ENCODE measurements around the gene GP1BA.

DNA sequence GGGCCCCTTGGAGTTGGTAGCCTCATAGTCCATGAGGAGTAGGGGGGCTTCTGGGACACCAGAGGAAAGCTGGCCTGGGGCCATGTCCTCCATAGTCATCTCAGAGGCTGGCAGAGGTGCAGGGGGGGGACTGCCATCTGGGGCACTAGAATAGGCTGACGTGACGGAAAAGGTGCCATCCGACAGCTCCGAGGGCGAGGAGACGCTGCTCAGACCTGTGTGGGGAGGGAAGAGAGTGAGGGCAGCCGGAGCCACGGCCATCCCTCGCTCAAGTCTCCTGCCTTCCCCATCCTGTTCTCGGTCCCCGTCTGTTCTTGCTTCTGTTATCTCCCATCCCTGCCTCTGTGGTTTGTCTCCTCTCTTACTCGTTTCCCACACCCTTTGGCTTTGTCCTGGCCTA, 40.2 kb downstream of the GP1BA start:
- TF ChIP-seq EP300 (IDR thresholded peaks at IDR 0.05; ENCODE audit: borderline replicate concordance), result no peak
- TF ChIP-seq, protein P1, sequence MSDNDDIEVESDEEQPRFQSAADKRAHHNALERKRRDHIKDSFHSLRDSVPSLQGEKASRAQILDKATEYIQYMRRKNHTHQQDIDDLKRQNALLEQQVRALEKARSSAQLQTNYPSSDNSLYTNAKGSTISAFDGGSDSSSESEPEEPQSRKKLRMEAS (IDR thresholded peaks at IDR 0.05), result no peak
- TF ChIP-seq YY1 (IDR thresholded peaks at IDR 0.05; ENCODE audit: low read depth), result no peak
- TF ChIP-seq, protein P2, sequence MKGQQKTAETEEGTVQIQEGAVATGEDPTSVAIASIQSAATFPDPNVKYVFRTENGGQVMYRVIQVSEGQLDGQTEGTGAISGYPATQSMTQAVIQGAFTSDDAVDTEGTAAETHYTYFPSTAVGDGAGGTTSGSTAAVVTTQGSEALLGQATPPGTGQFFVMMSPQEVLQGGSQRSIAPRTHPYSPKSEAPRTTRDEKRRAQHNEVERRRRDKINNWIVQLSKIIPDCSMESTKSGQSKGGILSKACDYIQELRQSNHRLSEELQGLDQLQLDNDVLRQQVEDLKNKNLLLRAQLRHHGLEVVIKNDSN (IDR thresholded peaks at IDR 0.05), result no peak
- TF ChIP-seq, protein P3, sequence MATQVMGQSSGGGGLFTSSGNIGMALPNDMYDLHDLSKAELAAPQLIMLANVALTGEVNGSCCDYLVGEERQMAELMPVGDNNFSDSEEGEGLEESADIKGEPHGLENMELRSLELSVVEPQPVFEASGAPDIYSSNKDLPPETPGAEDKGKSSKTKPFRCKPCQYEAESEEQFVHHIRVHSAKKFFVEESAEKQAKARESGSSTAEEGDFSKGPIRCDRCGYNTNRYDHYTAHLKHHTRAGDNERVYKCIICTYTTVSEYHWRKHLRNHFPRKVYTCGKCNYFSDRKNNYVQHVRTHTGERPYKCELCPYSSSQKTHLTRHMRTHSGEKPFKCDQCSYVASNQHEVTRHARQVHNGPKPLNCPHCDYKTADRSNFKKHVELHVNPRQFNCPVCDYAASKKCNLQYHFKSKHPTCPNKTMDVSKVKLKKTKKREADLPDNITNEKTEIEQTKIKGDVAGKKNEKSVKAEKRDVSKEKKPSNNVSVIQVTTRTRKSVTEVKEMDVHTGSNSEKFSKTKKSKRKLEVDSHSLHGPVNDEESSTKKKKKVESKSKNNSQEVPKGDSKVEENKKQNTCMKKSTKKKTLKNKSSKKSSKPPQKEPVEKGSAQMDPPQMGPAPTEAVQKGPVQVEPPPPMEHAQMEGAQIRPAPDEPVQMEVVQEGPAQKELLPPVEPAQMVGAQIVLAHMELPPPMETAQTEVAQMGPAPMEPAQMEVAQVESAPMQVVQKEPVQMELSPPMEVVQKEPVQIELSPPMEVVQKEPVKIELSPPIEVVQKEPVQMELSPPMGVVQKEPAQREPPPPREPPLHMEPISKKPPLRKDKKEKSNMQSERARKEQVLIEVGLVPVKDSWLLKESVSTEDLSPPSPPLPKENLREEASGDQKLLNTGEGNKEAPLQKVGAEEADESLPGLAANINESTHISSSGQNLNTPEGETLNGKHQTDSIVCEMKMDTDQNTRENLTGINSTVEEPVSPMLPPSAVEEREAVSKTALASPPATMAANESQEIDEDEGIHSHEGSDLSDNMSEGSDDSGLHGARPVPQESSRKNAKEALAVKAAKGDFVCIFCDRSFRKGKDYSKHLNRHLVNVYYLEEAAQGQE (IDR thresholded peaks at IDR 0.05; ENCODE audit: low read depth), result no peak
